Choroid plexus epithelial cell (primary cell): ENCODE measurements around the gene NCAPG2.
"Not testable (repeated sequence)": the region's sequence is repeated elsewhere in the genome, so short reads cannot be mapped to it uniquely, and the experiment has no call there.

ENCODE experiments used
- DNase-seq: peaks from one replicate; pipeline ENCODE4 v3.0.0-alpha.2; 2010; ENCODE audit warnings: low read depth
- H3K4me3 ChIP-seq: 2 replicates; pipeline ENCODE4 v1.5.1; 2011; ENCODE audit warnings: low read depth, mild to moderate bottlenecking, control low read depth, low read length, moderate library complexity
- CTCF ChIP-seq: conservative IDR thresholded peaks from 2 replicates; pipeline ENCODE4 v1.5.1; 2011; ENCODE audit warnings: low read depth, mild to moderate bottlenecking, control low read depth, inconsistent platforms, low read length, moderate library complexity

The NCAPG2 gene

GRCh38 chr7:158680754-158681153 is 23.9 kb downstream of the NCAPG2 start:
- H3K4me3 ChIP-seq, result no peak overlapping the region
- TF ChIP-seq CTCF, result no peak
- DNase-seq, result no peak

DNA sequence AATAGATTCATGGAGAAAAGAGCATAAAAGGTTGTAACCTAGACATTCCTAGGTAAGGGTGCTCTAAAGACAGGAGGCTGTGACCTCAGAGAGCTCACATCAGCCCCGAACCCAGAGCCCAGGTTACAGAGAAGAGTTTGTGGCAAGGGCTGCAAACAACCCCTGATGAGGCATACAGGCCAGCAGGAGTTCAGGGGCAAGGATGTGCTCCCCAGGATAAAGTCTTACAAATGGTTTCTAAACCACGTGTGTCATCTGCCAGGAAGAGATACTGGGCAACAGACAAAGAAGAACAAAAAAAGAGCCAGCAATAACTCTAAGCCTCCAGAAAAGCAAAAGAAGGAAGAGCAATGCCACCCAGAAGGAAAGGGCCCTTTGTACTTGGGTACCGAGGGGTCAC is 27.7 kb downstream of the NCAPG2 start:
- H3K4me3 ChIP-seq, result no peak overlapping the region
- TF ChIP-seq CTCF, result no peak
- peak; percentile 31 for DNase-seq

GRCh38 chr7:158676171-158676840 is 28.3 kb downstream of the NCAPG2 start:
- peak; percentile 62 for DNase-seq
- H3K4me3 ChIP-seq, result no peak overlapping the region
- no peak for TF ChIP-seq CTCF

GRCh38 chr7:158672975-158673374 is 31.6 kb downstream of the NCAPG2 start:
- H3K4me3 ChIP-seq, result no peak overlapping the region
- peak; percentile 43 for DNase-seq
- TF ChIP-seq CTCF, result no peak

GRCh38 chr7:158668086-158668485 is 36.5 kb downstream of the NCAPG2 start:
- DNase-seq, H3K4me3 ChIP-seq: not testable (repeated sequence)

DNA sequence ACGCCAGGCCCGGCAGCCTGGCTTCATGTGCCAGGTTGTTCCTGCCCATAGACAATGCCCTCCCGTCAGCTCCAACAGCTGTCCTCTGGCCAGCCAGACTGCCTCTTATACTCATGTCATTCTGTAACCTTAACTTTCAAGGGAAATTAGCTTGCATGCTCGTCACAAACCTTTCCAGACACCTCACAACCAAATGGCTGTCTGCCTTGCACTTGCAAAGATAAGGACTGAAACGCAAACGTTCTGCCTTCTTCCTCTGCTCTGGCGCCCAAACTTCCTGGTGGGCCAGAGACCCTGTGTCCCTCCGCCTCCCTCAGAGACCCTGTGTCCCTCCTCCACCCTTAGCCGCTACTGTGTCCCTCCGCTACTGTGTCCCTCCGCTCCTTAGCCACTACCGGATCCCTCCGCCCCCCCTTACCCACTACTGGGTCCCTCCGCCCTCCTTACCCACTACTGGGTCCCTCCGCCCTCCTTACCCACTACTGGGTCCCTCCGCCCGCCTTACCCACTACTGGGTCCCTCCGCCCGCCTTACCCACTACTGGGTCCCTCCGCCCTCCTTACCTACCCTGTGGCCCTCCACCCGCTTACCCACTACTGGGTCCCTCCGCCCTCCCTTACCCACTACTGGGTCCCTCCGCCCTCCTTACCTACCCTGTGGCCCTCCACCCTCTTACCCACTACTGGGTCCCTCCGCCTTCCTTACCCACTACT is 37.5 kb downstream of the NCAPG2 start:
- DNase-seq, H3K4me3 ChIP-seq: not testable (repeated sequence)

GRCh38 chr7:158666401-158666800 is 38.2 kb downstream of the NCAPG2 start:
- TF ChIP-seq CTCF, result no peak
- DNase-seq, result no peak

GRCh38 chr7:158664406-158664805 is 40.2 kb downstream of the NCAPG2 start:
- DNase-seq, result no peak
- TF ChIP-seq CTCF, result no peak
- H3K4me3 ChIP-seq, result no peak overlapping the region

More at GRCh38 chr7:158666401-158666800, 38.2 kb downstream of the NCAPG2 start:
- no peak overlapping the region for H3K4me3 ChIP-seq
